Upper lobe of right lung (tissue), 1 donor: Measurements from ENCODE around the gene TMPRSS13. TPM values are rescaled to one million over a fixed set of nuclear protein-coding genes. Genes with fewer than 3 reads are reported as not detected.
A peak's percentile ranks its signal among the peaks of the same experiment; 100 is the strongest.

Experiments used
- ATAC-seq: fragments of 200-7000 bp; cut with Tn5 transposase; one replicate; pipeline ENCODE4 v1.9.1; 2020; ENCODE audit warnings: mild to moderate bottlenecking, moderate library complexity
- DNase-seq: peaks from one replicate; pipeline ENCODE4 v3.0.0-alpha.2; 2020
- H3K27ac ChIP-seq: fragments of 200-600 bp; one replicate; pipeline ENCODE4 v1.8.0; 2022
- H3K27me3 ChIP-seq: fragments of 200-600 bp; one replicate; pipeline ENCODE4 v1.8.0; 2022; ENCODE audit warnings: mild to moderate bottlenecking
- H3K36me3 ChIP-seq: fragments of 200-600 bp; one replicate; pipeline ENCODE4 v1.8.0; 2022
- H3K4me1 ChIP-seq: fragments of 200-600 bp; one replicate; pipeline ENCODE4 v1.8.0; 2022
- H3K4me3 ChIP-seq: fragments of 200-600 bp; one replicate; pipeline ENCODE4 v1.8.0; 2022; ENCODE audit warnings: mild to moderate bottlenecking
- H3K9me3 ChIP-seq: fragments of 200-600 bp; one replicate; pipeline ENCODE4 v1.8.0; 2022
- intact Hi-C: fragments of 100-400 bp; cut with DNase I; formaldehyde crosslinking; loops from one replicate; pipeline ENCODE4 v1.11.0; 2022
- total RNA-seq: library from RNA; stranded (reverse); fragmentation: NEBNext Ultra II Directional; extraction: Animal tissue kit (Norgen Biotek cat#: 25700); gene quantifications from one replicate; pipeline ENCODE4 v1.2.1, GENCODE V29; 2021
- TF ChIP-seq, protein P1 (sequence below): fragments of 200-600 bp; IDR thresholded peaks from one replicate; pipeline ENCODE4 v1.8.0; 2022; ENCODE audit warnings: antibody characterized with exemption
- donor health status: DM: no; HTN: yes; CAD: no; lungs with severe emphysema.

TMPRSS13 gene
- total RNA-seq, 1 donor from 2014 or later = 9.9 TPM

DNA sequence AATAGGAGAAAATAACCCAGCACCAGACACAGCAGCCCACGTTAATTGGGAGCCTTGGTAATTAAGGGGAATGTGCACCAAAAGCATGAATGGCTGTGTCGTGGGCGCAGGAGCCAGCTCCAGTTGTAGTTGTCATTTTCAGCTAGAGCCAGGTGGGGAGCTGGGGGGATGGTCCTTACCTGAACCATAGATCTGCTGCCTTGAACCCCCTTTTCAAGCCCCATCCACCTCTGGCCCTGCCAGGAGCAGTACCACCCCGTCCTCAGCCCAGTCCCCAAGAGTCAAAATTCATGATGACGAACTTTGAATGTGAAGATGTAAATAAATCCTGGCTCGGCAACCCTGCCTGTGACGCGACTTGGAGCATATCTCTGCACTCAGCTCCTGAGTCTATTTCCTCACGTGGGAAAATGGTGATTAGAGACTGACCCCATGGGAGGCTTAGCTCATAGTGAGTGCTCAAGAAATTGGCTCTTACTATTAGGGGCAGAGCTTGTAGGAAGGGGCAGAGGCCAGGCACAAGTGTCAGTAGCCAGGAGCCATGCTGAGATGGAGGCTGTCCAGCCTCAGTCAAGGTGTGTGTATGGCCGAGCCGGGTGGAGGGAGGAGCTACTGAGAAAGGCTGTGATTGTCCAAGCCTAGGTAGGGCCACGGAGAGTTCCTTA lies 52.0 kb downstream of the TMPRSS13 start:
- Histone ChIP-seq H3K27me3 (peaks cover 40% of the 10 kb centered on the region), H3K9me3 (no peaks in the 10 kb centered on the region), H3K36me3 (no peaks in the 10 kb centered on the region), H3K4me1 (peaks cover 44% of the 10 kb centered on the region), H3K4me3 (peak overlapping the region; percentile 55), H3K27ac (peak overlapping the region; percentile 51)
- ATAC-seq (no peak), DNase-seq (no peak)
- intact Hi-C loops = no loop called here
- TF ChIP-seq, protein P1, sequence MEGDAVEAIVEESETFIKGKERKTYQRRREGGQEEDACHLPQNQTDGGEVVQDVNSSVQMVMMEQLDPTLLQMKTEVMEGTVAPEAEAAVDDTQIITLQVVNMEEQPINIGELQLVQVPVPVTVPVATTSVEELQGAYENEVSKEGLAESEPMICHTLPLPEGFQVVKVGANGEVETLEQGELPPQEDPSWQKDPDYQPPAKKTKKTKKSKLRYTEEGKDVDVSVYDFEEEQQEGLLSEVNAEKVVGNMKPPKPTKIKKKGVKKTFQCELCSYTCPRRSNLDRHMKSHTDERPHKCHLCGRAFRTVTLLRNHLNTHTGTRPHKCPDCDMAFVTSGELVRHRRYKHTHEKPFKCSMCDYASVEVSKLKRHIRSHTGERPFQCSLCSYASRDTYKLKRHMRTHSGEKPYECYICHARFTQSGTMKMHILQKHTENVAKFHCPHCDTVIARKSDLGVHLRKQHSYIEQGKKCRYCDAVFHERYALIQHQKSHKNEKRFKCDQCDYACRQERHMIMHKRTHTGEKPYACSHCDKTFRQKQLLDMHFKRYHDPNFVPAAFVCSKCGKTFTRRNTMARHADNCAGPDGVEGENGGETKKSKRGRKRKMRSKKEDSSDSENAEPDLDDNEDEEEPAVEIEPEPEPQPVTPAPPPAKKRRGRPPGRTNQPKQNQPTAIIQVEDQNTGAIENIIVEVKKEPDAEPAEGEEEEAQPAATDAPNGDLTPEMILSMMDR = no peak

DNA sequence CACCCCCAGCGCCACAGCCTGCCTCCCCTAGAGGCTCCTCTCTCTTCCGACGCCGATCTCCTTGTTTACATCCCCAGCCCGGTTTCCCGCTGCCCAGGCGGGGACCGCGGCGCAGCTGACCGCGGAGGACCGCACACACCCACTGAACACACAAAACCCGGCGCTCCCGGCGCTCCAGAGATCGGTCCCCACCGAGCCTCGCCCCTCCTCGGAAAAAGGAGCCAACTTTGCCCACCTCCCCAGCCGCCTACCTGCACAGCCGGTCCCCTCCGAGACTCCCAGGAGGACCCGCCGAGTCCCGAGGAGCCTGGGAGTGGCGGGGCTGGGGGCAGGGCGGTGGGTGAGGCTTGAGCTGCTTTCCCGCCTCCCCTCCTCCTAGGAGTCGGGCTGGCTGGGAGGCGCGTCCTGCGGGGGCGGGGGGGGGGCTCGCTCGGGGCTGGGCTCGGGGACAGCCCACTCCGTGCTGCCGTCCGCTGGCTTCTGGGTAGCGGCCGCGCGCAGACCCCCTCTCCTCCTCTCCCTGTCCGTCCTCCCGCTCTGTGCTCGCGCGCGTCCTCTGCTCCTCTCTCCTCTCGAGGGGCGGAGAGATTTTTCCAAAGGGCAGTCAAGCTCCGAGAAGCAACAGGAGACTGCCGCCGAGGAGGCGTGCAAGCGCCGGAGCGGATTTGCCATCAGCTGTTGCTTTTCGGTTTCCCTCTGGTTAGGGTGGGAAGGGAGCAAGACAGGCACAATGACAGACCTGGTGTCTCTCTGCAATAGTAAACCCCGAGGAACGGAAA lies 52.7 kb downstream of the TMPRSS13 start, which contains the start of gene FXYD6:
Gene FXYD6, minus strand, starts transcription at position 318 of the 779 bp plus-strand sequence. CDS start 33,882 bp downstream, outside the sequence.
- DNase-seq (peak; percentile 74), ATAC-seq (peak; percentile 48)
- peaks cover 40% of the 10 kb centered on the region for H3K27me3 ChIP-seq
- peak within 1 kb of the TSS; percentile 55 for H3K4me3 ChIP-seq
- H3K4me1 ChIP-seq = peaks cover 44% of the 10 kb centered on the region
- intact Hi-C loops = no loop called here
- H3K27ac ChIP-seq = peak within 1 kb of the TSS; percentile 51
- TF ChIP-seq, protein P1 = no peak
- H3K9me3 ChIP-seq = no peaks in the 10 kb centered on the region
- H3K36me3 ChIP-seq = no peaks in the 10 kb centered on the region

DNA sequence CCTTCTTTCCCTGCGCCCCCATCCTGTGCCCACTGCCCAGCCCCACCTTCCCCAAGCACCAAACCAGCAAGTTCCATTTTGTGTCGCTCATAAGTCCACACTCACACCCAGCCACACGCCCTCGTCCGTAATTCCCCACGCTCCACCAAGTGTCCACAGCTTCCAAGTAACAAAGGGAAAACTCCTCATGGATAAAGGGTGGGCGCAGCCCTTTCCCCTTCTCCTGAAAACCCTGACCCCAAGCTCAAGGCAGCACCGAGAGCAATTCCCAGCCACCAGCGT lies 53.2 kb downstream of the TMPRSS13 start:
- H3K9me3 ChIP-seq = no peaks in the 10 kb centered on the region
- H3K4me3 ChIP-seq = peak overlapping the region; percentile 55
- H3K27ac ChIP-seq = peak overlapping the region; percentile 51
- peaks cover 44% of the 10 kb centered on the region for H3K4me1 ChIP-seq
- intact Hi-C loops = no loop called here
- ATAC-seq = no peak
- no peaks in the 10 kb centered on the region for H3K36me3 ChIP-seq
- TF ChIP-seq, protein P1 = no peak
- DNase-seq = no peak
- peaks cover 40% of the 10 kb centered on the region for H3K27me3 ChIP-seq

DNA sequence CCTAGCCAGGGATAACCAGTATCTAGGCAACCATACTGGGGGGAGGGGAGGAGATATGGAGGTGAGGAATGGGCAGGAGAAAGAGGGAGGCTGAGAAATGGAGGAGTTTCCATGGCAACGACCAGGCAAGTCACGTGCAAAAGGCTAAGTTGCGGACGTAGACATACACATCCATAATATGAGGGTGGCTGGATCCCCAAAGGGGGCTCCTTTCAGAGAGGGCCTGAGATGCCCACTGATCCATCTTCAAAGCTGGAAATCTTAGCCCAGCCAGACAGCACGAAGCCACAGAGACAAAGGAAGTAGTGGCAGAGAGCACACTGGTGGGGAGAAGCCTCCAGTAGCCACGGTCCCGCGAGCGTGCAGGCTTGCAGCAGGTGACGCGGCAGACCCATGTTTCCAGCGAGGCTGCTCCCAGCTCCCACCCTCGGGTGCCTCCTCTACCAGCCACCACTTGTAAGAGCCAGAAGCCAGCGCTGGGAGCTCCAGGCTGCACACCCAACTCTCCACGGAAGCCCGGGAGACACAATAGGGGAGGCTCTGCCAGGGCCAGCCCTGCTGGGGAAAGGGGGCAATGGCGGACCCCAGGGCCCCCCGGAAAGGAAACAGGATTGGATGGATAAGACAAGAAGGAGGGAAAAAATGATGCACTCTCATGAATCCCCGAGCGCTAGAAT lies 53.7 kb downstream of the TMPRSS13 start:
- H3K27me3 ChIP-seq = peaks cover 40% of the 10 kb centered on the region
- peak overlapping the region; percentile 51 for H3K27ac ChIP-seq

DNA sequence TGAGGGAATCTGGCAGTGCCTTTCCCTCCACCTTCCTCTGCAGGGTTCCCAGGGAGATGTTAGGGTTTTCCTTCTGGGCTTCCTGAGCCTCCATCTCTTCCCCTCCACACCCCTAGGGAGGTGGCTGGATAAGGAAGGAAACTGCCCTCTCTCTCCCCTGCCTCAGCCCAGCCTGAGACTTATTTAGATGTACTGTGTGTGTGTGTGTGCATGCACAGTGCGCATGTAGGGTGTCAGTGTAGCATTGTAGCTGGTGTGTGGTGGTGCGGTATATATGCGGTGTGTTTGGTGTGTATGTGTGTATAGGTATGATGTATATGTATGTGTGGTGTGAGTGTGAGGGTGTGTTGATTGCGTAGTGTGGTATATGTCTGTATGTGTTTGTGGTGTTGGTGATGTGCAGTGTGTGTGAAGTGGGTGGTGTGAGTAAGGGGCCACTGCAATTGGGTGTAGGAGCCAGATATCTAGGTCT lies 54.3 kb downstream of the TMPRSS13 start:
- Histone ChIP-seq H3K36me3 (no peaks in the 10 kb centered on the region), H3K4me1 (peaks cover 44% of the 10 kb centered on the region), H3K27me3 (peaks cover 35% of the 10 kb centered on the region), H3K4me3 (peak overlapping the region; percentile 55), H3K9me3 (no peaks in the 10 kb centered on the region), H3K27ac (peak overlapping the region; percentile 51)
- intact Hi-C loops = no loop called here
- DNase-seq = no peak
- no peak for ATAC-seq
- TF ChIP-seq, protein P1 = no peak

More for the DNA sequence above, 53.7 kb downstream of the TMPRSS13 start:
- peaks cover 44% of the 10 kb centered on the region for H3K4me1 ChIP-seq
- DNase-seq = no peak
- no peak for ATAC-seq
- TF ChIP-seq, protein P1 = no peak
- H3K4me3 ChIP-seq = peak overlapping the region; percentile 55
- no peaks in the 10 kb centered on the region for H3K36me3 ChIP-seq
- intact Hi-C loops = no loop called here
- H3K9me3 ChIP-seq = no peaks in the 10 kb centered on the region
